ENCODE measurements around the gene DCBLD1.

Gene DCBLD1

DNA sequence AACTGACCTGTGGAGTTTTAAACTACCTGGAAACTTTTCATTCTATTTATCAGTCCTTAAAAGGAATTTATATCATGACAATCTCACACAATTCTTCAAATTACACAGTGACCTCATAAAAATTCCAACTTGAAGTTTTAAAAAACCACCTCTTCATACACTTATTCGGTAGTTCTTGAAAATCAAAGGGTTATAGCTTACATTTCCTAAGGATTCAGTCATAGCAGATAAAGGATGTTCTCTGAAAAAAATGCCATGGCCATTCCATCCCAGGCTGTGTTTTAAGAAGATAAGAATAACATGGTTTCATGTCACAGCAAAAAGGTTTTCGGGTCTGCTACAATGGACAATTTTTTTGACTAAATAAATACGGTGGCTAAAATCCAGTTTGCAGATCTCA, 78.7 kb downstream of the DCBLD1 start:
- no peak for DNase-seq

DNA sequence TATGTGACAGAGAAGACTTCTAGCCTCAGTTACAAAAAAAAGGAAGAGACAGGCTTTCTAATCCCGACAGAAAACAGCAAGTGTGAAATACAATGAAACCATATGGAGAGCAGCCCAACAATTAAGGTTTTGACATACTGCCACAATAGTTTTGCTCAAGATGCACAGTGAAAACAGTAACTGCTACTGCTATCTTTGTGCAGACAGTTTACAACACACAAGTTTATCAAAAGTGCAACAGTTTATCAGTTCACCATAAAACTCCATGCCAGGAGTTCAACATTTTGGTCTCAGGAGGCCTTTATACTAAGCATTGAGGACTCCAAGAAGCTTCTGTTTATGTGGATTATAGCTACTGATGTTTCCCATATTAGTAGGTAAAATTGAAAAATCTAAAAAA, 82.2 kb downstream of the DCBLD1 start:
- no peak for DNase-seq

DNA sequence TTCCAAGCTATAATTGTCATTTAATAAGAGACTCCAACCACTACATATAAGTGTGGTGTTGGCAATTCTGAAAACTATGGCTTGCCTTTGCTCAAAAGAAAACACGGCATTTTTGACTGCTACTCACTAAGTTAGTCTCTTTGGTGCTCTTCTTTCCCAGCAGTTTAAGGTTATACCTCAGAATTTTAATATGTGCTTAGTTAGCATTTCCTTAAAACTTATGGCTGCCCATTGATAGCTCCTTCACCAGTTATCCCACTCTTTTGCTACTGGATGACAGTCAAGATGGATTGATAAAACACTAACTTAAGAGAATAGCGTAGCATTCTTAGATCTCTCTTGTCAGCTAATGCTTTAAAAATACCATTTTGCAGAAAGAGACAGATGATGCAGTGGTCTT, 85.8 kb downstream of the DCBLD1 start:
- no peak for DNase-seq

DNA sequence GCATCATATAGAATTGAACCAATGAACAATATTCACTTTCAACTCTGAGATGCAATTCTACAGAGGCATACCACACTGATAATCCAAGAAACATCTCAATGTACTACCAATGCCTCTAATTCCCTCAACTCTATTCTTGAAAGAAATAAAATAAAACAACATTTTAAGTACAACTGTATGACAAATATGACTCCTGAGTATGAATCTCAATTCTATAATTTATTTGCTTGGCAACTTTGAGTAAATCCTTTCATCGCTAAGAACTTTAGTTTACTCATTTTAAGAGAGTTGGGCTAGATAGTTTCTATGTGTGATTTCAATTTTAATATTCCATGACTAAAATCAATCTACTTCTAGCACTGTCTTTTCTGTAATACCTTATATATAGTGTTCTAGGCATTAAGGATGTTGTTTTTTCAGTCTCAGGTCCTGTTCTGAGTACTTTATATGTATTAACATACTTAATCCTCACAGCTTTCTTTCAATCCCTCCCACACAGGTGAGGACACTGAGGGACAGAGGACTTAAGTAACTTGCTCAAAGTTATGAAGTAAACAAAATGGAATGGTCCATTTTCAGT, 86.4 kb downstream of the DCBLD1 start:
- DNase-seq = no peak

DNA sequence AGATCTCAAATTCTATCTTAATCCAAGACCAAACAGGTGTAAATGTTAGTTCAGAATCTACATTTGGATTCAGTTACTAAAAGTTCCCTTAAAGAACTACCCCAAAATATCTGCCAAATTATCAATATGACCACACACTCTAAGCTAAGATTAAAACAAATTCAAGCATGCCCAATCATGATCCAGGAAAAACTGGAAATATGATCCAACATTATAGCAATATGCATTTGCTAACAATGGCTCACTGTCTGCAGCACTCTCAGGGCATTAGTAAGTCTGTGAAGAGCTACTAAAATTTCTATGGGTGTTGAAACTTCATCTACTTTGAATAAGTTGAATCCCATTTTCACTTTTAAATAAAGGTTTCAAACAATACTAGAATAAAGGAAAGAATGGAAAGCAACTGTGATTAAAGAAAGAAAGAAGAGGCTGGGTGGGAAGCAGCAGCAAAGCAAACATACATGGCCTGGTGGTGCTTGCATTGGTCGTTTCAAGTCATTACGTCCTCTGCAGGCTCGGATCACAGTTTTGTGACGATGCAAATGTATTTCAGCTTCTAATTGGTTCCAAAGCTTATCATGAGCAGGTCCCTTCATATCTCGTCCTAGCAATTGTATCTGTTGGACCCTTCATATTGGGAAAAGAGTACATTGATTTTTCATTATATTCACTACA, 90.7 kb downstream of the DCBLD1 start:
- DNase-seq = no peak

DNA sequence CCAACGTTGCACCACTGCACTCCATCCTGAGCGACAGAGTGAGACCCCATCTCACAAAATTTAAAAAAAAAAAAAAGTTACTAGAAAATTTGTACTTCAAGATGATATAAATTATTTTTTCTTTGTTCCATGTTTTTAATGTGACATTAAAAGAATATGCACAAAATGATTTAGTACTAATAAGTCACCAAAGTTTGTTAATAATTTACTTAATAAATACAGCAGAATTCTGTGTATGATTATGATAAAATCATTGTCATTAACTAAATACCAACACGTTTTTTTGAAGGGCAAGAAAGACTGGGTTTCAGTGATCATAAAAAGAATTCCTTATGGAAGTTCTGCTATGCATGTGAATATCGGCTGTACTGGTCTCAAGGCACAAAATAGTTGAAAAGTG, 91.7 kb downstream of the DCBLD1 start:
- no peak for DNase-seq

DNA sequence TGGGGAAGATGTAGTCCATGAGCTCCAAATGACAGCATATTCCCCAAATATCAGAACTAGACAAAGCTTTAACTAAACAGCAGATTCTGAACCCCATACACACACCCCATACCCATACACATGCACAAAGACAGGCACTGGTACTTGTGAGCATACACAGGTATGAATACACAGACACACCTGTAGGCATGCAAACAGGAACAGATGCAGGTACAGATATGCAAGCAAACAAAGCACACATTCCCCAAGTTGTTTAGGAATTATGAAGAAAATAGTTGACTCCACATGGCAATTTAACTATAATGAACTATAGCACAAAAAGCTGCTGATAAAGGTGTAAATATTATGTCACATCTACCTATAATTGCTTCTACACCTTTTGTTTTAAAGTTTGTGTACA, 103.2 kb downstream of the DCBLD1 start:
- no peak for DNase-seq

DNA sequence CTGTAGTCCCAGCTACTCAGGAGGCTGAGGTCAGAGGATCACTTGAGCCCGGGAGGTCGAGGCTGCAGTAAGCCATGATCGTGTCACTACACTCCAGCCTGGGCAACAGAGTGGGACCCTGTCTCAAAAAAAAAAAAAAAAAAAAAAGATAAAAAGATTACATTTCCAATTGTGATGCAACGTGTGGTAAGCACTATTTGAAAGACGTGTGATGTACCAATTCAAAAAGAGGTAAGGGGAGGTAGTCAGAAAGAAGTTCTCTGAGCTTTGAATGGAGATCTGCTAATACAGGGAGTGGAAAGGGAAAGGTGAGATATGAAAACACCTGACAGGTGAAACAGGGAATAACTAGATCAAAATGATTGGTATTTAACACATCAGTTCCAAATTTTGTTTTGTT, 108.0 kb downstream of the DCBLD1 start:
- DNase-seq = no peak

DNA sequence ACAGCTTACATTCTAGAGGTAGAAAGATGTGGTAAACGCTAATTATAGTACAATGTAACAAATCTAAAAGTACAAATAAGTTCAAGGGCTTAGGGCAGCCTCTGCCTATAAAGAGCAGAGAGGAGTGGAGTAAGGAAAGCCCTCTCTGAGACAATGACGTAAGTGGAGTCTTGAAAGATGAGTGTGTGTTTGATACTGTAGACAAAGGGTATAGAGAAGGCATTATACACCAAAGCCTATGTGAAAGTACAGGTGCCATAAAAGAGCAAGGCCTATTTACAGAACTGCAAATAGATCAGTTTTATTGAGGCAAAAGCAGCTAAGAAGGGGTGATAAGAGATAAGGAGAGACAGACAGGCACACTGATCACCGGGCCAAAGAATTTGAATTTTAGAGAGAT, 108.9 kb downstream of the DCBLD1 start:
- DNase-seq = no peak

DNA sequence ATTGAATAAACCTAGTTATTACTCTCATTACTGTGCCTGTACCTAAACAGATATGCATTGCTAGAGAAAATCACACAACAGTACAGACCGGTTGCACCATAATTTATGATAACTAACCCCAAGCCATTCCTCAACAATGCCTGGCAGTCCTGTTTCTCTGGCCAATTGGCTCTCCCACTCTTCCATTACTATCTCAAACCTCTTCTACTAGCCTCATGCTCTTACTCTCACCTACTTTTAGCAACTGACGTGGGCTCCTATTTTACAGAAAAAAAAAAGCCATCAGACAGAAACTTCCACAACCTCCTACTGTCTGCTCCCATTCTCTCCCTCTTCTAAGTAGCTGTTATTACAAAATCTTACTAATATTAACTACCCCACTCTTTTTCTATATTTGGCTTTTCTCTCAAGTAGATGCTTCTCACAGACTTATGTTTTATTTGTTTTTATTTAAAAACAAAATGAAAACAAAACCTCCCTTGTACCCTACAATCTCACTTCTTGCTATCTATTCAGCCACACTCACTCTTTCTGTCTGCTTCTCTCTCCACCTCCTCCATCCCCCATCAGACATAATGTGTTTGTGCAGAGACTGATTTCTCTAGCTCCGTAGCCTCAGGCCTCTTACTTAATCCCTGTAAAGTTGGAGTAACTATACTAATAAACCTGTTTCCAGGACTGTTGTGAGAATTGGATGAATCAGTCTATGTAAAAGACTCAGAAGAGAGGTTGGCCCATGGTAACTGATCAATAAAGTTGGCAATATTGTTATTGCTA, 110.7 kb downstream of the DCBLD1 start:
- DNase-seq = no peak

DNA sequence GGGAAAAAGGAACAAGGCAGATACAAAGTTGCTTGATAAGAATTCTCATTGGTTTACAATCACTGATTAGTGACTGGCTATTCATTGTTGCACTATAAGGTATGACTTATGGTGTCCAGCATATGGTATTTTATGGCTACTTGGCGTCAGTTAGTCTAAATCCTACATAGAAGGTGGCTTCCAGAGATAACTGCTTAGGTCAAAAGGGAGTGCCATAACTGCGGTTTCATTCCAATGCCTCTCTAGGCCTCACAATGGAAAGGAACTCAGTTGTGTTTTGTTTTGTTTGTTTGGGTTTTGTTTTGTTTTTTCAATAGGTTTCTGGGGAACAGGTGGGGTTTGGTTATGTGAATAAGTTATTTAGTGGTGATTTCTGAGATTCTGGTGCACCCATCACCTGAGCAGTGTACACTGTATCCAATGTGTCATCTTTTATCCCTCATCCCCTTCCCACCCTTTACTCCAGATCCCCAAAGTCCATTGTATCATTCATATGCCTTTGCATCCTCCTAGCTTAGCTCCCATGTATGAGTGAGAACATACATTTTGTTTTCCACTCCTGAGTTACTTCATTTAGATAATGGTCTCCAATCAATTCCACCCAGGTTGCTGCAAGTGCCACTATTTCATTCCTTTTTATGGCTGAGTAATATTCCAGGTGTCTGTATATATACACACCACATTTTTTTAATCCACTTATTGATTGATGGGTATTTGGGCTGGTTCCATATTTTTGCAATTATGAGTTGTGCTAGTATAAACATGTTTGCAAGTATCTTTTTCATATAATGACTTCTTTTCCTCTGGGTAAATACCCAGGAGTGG, 112.8 kb downstream of the DCBLD1 start:
- no peak for DNase-seq

DNA sequence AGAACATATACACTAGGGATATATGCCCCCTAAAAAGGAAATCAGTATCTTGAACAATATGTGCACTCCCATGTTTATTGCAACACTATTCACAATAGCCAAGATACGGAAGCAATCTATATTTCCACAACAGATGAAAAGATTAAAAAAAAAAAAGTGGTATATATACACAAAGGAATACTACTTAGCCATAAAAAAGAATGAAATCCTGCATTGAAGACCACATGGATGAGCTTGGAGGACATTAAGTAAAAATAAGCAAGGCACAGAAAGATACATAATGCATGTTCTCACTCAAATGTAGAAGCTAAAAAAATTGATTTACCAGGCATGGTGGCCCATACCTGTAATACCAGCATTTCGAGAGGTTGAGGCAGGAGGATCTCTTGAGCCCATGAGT, 115.3 kb downstream of the DCBLD1 start:
- no peak for DNase-seq

Data from SIG-M5 (cell line).